HG03469 (cell line): ENCODE data around the gene COL9A3.

Experiments
- ATAC-seq: cut with Tn5 transposase; IDR thresholded peaks from one replicate; pipeline ENCODE4 v1.9.1; 2021; ENCODE audit warnings: mild to moderate bottlenecking, moderate library complexity, moderate number of reproducible peaks; ENCODE audit not compliant: unreplicated experiment

Gene COL9A3

DNA sequence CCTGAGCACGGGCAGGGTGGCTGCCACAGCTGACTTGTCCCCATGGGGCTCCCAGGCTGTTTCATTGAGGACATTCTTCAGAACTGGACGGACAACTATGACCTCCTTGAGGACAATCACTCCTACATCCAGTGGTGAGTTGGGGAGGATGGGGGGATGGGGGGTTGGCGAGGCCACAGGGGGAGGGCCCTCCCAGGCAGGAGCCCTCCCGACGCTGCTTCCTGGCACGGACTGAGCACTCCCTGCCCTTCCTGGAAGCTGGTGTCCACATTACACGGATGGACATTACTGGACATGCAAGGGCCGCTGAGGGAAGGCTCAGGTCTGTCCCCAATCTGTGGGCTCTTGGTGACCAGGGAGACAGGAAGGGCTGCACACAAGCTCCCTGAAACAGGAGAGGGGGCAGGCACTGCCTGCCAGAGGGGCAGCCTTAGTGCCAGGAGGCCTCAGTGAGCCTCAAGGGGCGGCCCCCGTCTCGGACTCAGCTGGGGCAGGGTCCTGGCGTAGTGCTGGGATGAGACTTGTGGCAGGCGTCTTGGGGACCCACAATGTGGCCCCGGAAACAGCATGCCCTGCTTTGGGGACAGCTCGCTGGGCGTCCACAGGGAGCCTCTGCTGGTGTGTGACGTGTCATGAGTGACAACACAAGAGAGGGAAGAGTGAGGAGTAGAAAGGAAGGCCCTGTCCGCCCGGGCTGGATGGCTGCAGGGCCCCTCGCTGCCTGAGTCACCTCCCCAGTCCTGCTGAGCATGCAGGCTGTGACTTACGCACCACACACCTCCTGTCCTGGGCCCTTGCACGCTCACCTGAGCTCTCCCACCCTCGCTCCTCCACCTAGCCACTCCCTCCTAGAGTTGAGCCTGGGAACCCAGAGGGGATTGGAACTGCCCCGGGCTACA is 7.1 kb upstream of the COL9A3 start:
- ATAC-seq, result no peak

DNA sequence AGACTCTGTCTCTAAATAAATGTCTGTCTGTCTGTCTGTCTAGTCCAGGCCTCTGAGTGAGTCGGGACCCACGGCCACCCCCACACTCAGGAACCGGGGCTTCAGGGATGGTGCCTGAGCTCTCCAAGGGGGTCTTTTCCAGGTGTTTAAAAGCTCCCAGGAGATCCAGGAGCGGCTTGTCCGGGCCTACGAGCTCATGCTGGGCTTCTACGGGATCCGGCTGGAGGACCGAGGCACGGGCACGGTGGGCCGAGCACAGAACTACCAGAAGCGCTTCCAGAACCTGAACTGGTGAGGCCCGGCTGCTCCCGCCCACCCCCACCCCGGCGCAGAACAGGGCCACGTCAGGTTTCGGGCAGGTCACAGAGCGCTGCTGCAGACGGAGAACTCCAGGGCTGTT is 5.5 kb upstream of the COL9A3 start:
- ATAC-seq, result no peak

DNA sequence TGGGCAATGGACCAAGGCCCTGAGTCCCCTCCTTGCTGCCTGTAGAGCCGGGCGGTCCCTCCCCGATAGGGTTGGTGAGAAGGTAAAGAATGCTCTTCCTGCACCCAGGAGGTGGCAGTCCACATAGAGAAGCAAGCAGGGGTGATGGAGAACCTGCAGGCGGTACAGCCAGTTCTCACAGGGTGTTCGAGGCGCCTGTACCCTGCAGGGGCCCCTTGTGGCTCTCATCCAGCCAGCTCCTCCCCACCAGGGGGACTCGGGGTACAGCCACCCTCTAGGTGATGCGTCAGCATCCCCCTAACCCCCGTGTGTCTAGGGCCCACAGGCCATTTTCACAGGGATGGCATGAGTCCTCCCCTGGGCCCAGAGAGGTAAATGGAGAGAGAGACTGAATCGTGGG is 5.1 kb upstream of the COL9A3 start:
- no peak for ATAC-seq

DNA sequence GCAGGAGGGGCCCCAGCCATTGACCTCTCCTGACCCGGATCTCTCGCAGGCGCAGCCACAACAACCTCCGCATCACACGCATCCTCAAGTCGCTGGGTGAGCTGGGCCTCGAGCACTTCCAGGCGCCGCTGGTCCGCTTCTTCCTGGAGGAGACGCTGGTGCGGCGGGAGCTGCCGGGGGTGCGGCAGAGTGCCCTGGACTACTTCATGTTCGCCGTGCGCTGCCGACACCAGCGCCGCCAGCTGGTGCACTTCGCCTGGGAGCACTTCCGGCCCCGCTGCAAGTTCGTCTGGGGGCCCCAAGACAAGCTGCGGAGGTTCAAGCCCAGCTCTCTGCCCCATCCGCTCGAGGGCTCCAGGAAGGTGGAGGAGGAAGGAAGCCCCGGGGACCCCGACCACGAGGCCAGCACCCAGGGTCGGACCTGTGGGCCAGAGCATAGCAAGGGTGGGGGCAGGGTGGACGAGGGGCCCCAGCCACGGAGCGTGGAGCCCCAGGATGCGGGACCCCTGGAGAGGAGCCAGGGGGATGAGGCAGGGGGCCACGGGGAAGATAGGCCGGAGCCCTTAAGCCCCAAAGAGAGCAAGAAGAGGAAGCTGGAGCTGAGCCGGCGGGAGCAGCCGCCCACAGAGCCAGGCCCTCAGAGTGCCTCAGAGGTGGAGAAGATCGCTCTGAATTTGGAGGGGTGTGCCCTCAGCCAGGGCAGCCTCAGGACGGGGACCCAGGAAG is 4.5 kb upstream of the COL9A3 start:
- ATAC-seq, result no peak

DNA sequence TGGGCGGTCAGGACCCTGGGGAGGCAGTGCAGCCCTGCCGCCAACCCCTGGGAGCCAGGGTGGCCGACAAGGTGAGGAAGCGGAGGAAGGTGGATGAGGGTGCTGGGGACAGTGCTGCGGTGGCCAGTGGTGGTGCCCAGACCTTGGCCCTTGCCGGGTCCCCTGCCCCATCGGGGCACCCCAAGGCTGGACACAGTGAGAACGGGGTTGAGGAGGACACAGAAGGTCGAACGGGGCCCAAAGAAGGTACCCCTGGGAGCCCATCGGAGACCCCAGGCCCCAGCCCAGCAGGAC is 4.0 kb upstream of the COL9A3 start:
- ATAC-seq, result no peak

- no peak for ATAC-seq
Measured at GRCh38 chr20:62813588-62813987, 3.3 kb upstream of the COL9A3 start.

DNA sequence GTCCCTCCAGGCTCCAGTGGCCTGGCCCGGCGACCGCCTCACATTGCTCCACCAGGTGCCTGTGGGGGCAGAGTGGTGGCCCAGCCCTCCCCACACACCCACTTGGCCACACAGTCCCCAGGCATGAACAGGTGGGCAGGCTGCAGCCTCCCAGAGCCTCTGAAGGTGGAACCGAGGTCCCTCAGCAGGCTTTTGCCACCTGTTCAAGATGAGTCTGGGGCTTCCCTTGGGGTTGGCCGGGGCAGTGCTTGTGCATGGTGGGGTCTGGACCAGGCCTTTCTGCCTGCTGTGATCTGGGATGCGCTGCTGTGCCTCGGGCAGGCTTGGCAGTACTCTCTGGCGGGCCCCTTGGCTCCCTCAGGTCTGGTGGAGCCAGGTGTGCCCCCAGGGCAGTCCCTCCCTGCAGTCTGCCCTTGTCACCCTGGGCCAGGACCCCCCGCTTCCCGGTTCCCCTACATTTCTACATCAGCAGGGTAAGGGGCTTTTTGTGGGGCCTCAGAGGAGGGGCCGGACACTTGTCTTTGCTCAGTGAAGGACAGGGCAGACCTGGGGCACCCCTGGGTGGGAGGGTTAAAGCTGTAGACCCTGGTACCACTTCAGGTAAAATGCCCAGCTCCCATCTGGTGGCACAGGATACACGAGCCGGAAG is 2.7 kb upstream of the COL9A3 start:
- ATAC-seq, result no peak

- no peak for ATAC-seq
Measured at GRCh38 chr20:62814709-62815065, 2.2 kb upstream of the COL9A3 start.

- ATAC-seq, result no peak
Measured at GRCh38 chr20:62815066-62815991, 1.5 kb upstream of the COL9A3 start.

- no peak for ATAC-seq
Measured at GRCh38 chr20:62816031-62816883, 593 bp upstream of the COL9A3 start.

- no peak for ATAC-seq
Measured at GRCh38 chr20:62817975-62818591, 1.2 kb downstream of the COL9A3 start.

DNA sequence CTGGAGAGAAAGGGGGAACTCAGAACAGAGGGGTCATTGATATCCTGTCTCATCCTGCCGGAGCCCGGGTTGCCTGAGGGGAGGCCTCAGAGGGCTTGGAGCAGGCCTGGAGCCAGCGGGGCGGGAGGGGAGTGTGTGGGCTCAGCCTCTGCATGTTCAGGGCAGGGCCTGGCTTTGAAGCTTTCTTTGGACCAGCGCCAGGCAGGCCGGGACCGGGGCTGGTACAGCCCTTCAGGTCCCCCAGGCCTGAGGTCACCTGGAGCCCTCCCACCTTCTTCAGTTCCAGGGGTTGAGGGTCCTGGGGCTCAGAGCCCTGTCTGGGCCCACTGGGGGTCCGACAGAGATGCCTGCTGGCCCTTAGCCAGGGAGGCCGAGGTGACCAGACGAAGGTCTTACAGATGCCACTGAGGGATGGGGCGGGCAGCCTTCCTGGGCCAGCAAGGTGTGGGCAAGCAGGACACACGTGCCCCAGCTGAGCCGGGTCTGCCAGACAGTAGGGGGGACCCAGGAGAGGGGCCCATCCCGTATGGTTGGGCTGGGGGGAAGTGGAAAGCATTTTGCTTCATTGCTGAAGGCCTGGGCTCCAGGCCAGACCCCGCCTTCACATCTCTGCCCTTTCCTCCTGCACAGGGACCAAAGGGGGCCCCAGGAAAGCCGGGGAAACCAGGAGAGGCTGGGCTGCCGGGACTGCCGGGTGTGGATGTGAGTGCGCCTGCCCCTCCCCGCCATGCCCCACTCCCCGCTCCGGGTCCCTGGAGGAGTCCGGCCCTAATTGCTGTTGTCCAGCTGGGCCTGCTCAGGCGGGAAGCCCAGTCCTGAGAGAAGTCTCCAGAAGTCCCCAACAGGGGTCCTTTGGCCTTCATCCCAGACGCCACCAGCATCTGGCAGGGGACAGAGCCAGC is 2.0 kb downstream of the COL9A3 start:
- no peak for ATAC-seq

DNA sequence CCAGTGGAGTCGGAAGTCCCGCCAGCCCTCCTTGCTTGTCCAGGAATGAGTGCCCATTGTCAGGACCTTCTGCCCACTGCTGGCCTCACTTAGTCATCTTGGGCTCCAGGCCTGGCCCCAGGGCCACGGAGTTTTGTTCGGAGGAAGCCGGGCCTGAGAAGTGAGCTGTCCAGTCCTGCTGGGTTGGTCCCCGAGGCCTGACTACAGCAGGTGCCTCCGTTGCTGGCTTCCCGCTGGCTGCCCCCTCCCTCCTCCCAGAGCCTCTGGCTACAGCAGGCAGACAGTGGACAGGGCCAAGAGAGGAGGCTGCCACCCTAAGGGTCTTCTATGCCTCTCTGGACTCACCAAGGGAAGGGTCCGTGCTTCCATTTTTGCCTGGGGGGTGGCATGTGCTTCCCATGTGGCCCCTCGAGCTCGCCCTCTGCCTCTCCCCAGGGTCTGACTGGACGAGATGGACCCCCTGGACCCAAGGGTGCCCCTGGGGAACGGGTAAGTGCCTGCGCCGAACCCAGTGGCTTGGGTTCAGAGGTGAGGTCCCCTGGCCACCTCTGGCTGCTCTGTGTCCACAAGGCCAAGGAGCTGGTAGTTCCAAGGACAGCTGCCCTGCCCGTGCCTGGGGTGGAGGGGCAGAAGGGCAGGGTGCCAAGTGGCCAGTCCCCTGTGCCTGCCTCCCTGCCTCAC is 2.8 kb downstream of the COL9A3 start:
- no peak for ATAC-seq

DNA sequence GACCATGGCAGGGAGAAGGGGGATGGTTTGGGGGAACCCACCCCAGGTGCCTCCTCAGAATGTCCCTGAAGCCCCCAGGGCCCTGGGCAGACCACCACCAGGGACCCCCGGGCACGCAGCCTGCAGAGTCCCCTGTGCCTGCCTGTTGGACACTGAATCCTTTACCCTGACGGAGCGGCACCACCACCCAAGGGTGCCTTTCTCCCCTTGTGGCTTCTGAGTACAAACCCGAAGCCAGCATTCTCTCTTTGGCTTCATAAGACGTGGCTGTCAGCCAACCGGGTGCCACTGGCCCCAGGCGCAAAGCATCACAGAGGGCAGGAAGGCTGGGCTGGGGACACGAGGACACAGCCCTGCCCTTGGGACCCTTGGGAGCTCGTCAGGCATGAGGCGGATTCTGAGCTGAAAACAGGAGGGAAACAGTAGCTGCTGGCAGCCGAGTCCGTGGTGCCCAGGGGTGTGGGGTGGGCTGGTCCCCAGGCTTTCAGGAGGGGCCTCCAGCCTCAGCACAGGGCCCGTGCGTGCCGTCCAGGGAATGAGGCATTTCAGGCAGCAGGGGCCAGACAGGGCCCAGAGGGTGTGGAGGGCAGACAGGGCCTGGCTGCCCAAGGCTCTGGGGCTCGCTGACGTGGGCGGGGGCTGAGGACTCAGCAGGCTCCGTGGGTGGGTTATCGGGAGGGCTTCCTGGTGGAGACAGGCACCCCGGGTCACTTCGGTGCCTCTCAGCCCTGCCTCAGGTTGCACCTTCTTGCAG is 3.5 kb downstream of the COL9A3 start:
- no peak for ATAC-seq

- no peak for ATAC-seq
Measured at GRCh38 chr20:62820962-62821725, 4.3 kb downstream of the COL9A3 start.

DNA sequence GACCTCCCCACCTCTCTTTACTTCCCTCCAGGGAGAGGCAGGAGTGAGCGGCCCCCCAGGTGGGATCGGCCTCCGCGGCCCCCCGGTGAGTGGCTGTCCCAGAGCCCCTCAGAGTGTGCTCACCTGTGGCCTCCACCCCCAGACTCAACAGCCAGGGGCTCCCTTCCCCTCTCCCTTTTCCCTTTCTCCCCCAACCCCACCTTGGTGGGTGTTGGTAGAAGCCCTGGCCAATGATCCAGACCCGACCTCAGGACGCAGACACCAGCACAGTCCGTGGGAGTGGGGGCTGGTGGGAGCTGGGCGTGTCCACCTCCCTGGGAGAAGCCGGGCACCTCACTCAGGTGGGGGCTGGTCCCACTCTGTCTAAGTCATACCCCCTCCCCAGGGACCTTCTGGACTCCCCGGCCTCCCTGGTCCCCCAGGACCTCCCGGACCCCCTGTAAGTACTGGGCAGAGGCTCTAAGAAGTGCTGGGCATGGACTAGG is 4.9 kb downstream of the COL9A3 start:
- no peak for ATAC-seq
